CD4-positive, alpha-beta T cell treated with Interferon alpha-2 for 1 hour (primary cell): ENCODE results near the gene LEP.
A peak's percentile ranks its signal among the peaks of the same experiment; 100 is the strongest.

Experiments
- DNase-seq, 2 donors: peaks; one replicate each; pipeline ENCODE4 v3.0.0-alpha.2; 2020 to 2022

LEP gene

DNA sequence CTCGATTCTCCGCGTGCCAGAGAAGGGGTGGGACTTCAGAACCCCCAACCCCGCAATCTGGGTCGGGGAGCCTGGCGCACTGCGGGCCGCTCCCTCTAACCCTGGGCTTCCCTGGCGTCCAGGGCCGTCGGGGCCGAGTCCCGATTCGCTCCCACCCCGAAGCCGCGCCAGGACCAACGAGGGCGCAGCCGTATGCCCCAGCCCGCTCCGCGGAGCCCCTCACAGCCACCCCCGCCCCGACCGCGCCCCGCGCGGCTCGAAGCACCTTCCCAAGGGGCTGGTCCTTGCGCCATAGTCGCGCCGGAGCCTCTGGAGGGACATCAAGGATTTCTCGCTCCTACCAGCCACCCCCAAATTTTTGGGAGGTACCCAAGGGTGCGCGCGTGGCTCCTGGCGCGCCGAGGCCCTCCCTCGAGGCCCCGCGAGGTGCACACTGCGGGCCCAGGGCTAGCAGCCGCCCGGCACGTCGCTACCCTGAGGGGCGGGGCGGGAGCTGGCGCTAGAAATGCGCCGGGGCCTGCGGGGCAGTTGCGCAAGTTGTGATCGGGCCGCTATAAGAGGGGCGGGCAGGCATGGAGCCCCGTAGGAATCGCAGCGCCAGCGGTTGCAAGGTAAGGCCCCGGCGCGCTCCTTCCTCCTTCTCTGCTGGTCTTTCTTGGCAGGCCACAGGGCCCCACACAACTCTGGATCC, at the start of gene LEP:
LEP (plus strand) TSS at position 583 of the 691 bp plus-strand sequence. CDS start 10,741 bp downstream, outside the sequence.
- no peak for DNase-seq

DNA sequence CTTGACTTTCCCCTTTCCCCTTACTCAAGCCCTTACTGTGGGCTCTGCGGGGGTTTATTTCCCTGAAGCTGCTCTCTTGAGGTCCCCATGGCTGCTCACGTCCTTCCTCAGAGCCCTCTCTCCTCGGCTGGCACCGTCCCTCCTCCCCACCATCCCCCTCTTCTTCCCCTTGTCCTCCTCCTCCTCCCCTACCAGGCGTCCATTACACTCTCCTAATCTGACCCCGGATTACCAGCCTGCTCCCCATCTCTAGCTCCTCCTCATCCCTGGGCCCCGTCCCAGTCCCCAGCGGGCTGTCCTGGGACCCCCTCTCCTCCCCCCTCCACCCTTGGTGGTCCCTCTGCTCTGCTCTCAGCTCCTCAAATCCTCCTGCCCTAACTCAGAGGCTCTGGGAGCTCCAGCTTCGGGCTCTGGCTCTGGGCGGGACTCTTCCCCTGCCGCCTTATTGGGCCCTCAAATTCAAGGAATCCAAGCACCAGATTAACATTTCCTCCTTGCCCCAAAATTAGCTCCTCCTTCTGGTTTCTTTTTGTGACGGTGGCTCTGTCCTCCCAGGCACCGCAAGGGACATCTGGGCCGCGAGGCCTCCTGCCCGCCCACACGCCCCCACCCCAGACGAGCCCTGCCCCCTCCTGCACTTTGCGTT, 48.5 kb upstream of the LEP start:
- DNase-seq = no peak

DNA sequence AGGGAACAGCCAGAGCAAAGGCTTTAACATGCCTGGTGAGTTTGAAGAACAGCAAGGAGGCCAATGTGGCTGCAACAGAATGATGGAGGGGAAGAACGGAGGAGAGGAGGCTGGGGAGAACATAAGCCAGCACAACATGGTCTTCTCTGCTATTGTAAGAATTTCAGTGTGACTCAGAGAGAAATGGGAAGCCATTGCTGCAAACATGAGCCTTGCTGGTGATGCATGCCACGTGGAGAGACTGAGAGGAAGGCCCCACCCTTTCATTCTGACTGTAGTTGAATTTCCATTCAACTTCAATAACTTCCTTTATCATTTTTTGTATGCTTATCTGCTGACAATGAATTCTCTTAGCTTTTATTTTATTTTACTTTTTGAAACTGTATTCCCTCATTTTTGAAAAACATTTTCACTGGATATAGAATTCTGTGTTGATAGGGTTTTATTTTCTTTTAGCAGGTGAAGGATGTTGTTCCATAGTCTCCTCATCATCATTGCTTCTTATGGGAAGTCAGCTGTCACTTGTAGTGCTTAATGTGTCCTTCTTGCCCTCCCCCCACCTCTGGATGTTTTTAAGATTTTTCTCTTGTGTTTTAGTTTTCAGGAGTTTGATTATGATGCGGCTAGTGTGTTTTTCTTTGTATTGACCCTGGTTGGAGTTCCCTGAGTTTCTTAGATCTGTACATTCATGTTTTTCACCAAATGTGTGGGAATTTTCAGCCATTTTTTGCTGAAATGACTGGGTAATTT, 46.4 kb upstream of the LEP start:
- DNase-seq = no peak

DNA sequence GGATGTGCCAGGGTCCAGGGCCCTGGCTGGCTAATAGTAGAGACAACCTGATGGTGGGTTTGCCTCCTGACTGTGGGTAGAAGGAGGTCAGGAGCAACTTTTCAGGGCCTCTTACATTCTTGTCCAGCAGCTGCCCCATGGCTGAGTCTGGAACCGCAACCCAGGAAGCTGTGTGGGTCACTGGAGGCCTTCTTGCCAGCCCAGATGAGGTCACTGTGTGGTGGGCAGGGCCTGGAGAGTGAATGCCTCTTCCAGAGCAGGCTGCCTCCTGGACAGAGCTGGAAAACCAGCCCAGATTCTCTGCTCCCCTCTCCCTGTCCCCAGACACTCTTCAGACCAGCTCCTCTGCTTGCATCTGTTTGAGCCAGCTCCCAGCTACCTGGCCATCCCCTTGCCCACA, 43.5 kb upstream of the LEP start:
- DNase-seq = no peak

DNA sequence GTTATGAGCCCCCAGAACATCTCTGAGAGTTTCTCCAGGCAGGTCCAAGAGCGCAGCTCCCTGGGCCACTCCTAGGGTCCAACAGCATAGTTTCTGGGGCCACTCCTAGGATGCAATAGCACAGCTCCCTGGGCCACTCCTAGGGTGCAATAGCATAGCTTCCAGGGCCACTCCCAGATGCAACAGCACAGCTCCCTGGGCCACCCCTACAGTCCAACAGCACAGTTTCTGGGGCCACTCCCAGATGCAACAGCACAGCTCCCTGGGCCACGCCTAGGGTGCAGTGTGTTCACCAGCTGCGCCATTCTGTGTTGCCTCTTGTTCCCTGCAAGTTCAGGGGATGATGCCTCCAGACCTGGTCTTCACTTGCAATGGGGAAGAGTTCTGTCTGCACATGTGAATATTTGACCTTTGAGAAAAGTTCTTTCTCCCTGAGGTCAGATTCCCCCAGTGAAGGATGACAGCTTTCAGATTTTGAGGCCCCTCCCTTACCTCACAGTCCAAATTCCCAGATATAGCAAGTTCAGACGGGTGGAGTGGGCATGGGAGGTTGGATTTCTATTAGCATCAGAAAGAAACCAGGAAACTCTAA, 43.0 kb upstream of the LEP start:
- DNase-seq = no peak

DNA sequence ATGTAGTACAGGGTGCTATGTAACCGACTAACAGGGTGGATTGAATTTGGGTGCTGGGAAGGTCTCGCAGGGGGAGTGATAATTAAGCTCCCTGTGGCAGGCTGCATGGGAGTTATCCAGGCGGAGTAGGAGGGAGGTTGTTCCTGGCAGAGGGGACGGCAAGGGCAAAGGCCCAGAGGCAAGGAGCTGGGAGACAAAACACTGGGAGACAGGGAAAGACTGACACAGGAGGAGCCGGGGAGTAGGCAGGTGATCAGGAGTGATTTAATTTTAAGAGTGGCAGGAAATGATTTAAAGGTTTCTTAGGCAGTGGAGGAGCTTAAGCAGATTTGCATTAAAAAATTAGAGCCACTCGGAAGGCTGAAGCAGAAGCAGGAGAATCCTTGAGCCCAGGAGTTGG, 40.7 kb upstream of the LEP start:
- no peak for DNase-seq

DNA sequence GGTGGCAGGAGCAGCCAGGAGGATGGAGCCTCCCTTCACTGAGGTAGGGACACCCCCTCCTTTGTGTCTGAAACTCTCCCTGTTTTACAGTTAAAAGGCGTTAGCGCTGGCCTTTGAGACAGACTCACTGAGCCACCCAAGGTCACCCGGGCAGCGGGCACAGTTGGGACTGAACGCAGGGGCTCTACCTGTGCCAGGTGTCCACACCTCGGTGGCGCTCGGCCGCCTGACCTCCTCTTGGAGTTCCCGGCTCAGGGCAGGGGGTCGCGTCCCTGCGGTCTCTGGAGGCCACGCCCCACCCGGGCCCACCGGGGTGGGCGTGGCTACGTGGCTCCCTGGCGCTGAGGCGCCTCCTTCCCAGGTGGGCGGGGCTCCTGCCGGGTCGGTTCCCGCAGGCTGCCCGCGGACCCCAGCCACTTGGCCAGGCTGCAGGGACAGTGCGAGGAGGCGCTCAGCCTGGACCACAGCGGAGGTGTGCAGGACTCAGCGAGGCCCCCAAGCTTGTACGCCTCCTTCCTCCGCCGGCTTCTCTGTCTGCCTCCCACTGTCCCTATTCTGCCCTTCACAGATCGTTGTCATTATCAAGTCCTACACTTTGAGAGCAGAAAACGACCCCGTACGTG, 39.9 kb upstream of the LEP start:
- no peak for DNase-seq

DNA sequence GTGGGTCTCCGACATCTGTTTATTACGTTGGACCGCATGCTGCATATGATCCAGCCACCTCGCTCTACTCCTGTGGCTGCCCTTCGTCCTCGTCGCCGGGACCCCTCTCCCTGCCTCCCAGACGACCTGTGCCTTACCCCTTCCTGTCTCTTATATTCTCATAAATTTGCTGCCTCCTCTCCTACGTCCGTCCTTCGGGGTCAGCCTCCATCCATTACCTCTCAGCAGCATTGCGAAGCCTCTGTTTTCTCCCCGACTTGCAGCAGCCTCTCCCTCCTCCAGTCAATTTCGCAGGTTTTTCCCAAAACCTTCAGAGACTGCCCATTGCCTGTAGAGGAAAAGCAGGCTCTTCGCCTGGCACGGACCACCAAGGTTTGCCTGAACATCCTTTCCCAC, 39.4 kb upstream of the LEP start:
- no peak for DNase-seq

DNA sequence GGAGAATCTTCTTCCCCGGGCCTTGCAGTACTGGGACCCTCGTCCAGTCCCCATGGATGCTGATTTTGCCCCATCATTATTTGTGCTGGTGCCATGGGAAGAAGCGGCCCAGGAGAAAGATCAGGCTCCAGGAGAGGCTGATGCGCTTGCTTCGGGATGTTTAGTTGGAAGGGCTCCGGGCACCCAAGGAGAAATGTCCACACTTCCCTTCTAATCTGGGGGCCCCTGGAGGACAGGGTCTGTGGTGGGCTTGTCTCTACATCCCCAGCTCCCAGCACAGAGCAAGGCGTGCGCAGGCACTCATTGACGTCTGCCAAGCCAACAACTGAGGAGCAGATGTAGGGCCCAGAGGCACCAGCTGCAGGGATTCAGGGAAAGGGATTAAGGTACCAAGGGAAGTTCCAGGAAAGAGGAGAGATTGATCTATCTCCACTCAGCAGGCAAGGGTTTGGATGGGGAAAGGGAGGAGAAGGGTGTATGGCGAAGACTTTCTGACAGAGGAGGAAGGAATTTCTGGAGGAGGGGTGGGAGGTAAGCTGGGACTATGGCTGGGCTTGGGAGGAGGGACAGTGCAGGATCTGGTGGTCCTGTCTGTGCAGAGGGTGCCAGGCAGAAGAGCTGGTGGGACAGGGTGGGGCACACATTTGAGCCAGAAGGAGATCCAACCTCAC, 38.7 kb upstream of the LEP start:
- no peak for DNase-seq

DNA sequence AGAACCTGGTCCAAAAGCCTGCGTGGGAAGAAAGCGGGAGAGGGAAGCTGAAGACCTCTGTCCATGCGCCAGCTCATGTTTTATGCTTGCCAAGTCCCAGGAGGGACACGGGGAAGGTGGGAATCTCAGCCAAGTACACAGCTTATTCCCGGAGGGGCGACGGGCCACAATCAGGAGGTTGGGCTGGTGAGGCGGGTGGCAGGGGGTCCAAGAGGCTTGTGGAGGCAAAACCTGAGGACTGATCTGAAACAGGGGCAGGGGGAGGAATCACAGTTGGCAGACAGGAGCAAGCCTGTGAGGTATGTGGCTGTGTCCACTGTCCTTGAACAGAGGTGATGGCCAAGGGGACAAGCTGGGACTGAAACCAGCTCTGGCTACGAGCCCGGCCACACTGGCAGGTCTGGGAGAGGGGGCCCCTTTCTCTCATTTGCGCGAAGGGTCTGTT, 38.0 kb upstream of the LEP start:
- DNase-seq = no peak

DNA sequence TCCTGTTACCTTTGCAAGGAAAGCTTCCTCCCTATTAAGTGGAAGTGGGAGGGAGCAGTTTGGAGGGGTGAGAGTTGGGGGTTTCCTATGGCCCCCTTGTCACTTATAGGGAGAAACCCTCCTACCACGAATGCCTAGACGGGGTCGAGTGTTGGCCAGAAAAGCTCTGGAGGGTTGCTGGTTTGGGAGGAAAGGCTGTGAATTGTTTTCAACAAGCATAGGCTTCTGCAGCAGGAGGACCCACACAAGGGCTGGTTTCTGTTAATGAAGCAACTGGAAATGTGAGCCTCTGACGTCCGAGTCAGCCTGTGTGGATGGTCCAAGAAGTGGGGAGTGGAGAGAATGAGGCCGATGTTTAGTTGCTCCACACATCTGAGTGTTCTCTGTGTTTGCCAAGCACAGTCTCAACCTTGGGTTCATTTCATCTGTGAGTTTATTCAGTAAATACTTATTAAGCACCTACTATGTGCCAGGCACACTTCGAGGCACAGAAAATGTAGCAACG, 37.3 kb upstream of the LEP start:
- no peak for DNase-seq

DNA sequence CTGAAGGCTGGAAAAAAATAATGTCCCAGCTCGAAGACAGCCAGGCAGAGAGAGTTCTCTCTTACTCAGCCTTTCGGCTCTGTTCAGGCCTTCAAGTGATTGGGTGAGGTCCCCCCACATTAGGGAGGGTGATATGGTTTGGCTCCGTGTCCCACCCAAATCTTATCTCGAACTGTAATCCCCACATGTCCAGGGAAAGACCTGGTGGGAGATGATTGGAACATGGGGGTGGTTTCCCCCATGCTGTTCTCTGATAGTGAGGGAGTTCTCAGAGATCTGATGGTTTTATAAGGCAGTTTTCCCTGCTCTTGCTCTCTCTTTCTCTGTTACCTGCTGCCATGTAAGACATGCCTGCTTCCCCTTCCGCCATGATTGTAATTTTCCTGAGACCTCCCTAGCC, 36.6 kb upstream of the LEP start:
- no peak for DNase-seq

DNA sequence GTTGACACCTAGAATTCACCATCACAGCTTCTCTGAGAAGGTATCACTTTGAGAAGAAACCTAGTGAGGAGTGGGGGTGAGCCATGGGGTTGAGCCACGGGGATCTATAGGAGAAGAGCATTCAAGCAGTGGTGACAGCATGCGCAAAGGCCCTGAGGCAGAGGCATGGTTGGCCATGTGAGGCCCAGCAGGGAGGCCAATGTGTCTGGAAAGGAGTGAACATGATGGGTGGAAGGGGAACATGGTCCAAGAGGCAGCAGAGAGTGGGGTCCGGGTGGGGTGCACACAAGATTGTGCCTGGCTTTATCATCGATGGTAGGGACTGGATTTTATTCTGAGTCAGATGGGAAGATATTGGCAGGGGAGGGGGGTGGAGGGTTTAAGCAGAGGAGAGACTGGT, 36.0 kb upstream of the LEP start:
- no peak for DNase-seq

DNA sequence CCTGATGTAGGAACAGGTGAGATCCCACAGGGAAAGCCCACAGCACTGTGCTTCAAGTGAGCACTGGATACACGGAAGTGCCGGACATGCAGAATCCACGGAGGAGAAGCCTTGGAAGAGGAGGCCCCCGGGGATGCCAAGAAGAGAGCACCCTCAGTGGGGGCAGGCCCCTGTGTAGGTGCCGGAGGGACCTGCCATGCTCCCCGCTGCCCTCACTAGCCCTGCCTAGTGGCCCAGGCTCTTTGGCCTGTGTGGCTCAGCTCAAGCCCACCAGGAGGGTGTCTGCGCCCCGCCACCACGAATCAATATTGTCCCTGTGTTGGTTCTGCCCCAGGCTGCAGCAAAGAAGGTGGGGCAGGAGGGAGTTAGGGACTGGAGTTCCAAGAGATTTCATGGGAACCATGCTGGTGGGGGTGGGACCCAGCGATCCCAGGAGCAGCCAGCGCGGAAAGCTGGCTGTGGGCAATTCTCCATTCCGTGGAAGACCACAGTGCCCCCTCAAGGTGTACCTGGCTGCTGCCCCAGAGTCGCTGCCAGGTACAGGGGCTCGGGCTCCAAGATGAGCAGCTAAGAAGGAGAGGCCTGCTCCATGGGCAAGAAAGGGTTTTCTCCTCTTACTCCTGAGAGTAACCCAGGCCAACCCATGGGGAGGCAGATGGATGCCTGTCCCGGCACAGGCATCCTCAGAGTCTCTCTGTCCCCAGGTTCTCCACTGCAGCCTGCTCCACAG, 34.9 kb upstream of the LEP start:
- no peak for DNase-seq

DNA sequence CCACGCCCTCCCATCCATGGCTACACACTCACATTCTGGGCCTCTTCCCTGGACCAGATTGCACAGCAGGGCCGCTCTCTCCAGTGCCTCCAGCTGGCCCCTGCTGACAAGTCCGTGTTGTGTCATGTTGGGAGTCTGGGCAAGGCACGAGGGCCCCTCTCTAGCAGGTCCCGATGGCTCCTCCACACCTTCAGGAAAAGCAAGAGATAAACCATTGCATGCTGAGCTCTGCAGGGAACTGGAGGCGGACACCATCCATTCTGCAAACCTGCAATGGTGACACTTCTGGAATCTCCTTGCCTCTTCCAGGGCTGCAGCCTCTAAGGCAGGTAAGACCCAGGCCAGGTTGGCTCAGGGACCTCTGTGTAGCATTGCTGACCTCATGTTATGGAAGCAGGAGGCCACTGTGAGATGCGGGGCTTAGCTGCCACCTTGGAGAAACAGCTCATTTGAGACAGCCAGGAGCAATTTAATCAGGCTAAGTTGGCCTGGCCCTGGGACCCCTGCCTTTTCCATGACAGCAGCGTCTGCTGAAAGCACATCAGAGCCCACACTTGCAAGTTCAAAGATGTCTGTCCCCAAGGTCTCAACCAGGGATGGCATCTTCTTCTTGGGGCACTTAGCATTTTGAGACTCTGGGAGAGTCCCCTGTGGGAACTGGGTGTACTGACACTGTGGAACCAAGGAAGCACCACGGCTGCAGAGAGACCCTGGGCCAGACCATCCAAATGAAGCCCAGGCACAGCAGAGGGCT, 34.2 kb upstream of the LEP start:
- DNase-seq = no peak

DNA sequence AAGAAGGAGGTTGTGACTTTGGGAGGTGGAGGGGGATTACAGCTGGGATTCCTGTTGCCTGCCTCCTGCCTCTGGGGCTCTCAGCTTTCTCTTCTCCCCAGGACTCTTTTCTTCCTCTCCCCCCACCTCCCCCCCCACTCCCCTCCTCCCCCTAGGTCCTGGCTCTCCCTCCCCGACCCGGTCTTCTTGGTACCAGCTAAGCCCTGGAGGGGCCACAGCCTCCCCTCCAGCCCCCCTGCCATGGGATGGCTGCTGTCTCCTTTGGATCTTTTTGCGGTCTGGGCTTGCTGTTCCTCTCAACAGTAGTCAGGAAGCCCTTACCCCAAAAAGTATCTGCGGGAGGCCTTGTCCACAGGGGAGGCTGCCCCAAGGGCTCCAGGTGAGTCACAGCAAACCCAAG, 33.5 kb upstream of the LEP start:
- no peak for DNase-seq

DNA sequence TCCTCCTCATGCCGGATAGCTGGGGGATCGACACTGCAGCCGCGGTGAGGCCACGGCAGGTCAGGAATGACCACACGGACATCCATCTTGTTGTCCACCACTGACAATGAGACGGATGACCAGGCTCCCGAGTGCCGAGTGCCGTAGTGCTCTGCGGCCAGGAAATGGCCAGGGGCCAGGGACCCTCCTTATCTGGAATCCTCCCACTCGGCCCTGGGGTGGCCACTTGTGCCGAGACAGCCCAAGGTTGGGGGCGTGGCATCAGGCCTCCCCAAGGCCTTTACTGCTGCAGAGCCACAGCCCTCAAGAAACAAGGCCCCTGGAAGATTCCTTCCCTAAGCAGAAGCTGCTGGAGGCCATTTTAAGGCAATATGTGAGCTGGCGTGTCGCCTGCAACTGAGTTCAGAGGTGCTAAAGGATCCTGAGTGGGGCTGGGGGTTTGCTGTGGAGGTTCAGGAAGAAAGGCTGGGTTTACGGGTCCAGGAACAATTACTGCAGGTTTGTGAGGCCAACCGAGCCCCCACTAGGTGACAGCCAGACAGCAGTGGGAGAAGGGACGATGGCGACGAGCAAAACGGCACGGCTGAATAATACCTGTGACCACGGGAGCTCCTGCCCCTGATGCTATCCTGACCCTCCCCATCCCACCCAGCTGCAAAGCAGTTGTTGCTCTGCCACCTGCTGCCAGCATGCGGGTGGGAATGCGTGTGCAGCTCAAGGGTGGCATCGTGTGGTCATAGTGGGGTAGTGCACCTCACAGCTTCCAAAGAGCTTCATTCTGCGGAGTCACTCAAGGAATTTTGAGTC, 31.6 kb upstream of the LEP start:
- DNase-seq = peak; percentile 72 to 75

DNA sequence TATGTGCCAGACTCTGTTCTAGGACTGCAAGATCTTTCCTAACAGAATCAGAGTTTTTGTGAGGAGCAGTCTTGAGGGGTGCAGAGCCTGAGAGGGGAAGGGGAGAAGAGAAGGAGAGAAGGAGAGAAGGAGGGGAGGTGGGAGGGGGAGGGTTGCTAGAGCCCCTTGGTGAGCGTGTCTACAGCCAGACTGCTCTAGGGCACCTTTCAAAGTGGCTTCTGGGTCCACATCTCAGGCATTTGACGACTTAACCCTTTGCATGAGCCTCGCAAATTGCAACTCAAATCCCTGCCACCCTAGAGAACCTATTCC, 31.1 kb upstream of the LEP start:
- no peak for DNase-seq

DNA sequence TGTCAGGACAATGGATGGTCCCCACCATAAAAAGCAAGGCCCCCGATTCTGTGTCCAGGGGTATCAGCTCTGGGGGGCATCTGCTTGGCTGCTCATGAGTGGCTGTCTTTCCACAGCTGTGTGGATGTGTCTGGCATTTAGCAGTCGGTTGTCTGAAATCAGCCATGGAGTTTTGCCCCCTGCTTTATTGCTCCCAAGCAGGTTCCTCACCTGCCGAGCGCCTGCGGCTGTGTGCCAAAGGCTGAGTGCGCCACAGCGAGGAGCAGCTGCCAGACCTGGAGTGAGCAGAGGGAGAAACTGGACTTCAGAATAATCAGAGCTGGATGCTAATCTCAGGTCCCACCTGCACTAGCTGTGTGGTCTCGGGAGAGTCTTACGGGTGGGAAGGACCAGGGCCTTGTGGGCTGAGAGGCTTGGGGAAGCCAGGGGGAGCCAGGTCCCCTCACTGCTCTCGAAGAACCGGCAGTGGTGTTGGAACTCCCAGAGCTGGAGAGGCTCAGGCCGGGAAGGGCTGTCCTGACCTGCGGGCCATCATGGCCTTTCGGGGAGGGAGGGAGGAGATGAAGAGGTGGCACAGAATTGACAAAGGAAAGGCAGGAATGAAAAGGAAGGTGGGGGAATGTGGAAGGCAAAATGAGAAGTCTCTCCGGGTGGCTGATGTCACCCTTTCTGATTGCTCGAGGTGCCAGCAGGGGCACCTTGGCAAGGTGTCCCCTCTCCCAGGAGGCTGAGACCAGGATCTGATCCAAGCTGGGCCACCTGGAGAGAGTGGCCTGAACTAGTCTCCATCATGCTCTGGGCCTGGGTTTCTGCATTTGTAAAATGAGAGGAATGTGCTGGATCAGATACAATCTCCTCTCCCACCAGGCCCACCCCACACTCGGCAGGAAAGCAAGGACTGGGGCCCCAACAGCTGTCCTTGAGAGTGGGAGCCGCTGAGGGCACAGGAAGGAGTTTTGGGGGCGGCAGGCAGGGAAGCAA, 30.2 kb upstream of the LEP start:
- DNase-seq = no peak
